Adrenal gland (tissue), 5 donors: ENCODE measurements around the gene STX18.

Experiments
- POLR2A ChIP-seq, 2 donors: fragments of 450-650 bp; IDR thresholded peaks; one replicate each; pipeline ENCODE4 v1.6.1; 2017; ENCODE audit warnings: antibody characterized with exemption in 2 of 2, mild to moderate bottlenecking in 2 of 2, moderate library complexity in 1 of 2
- TF ChIP-seq, protein P1 (sequence below), 6 experiments: fragments of 450-650 bp in 4 of 6; fragments of 200-600 bp in 2 of 6; sonication (generic) in 1 of 6; IDR thresholded peaks; 1 replicate in 5 of 6; 2 replicates in 1 of 6; pipeline versions ENCODE4 v1.5.1 to v1.8.0; 2016 to 2021; ENCODE audit warnings: antibody characterized with exemption in 6 of 6, mild to moderate bottlenecking in 2 of 6, moderate library complexity in 1 of 6
- donor health status: DM: no; HTN: no; CAD: no.

DNA sequence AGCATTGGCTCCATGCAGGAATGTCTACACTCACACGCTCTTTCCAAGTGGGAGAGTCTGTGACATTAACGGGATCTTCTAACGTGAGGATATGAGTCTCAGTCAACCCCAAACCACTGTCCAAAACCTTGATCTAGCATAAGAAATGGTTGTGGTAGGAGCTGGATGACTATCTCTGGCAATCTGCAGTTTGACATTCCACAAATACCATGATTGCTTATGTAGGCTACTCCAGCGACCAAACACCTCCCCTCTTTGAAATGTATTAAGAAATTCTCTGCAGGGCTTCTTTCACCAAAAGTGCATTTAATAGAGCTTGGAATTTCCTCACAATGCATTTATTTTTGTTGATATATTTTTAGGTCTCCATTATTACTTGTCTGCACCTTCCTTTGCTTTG lies 14.1 kb upstream of the STX18 start:
- TF ChIP-seq, protein P1, sequence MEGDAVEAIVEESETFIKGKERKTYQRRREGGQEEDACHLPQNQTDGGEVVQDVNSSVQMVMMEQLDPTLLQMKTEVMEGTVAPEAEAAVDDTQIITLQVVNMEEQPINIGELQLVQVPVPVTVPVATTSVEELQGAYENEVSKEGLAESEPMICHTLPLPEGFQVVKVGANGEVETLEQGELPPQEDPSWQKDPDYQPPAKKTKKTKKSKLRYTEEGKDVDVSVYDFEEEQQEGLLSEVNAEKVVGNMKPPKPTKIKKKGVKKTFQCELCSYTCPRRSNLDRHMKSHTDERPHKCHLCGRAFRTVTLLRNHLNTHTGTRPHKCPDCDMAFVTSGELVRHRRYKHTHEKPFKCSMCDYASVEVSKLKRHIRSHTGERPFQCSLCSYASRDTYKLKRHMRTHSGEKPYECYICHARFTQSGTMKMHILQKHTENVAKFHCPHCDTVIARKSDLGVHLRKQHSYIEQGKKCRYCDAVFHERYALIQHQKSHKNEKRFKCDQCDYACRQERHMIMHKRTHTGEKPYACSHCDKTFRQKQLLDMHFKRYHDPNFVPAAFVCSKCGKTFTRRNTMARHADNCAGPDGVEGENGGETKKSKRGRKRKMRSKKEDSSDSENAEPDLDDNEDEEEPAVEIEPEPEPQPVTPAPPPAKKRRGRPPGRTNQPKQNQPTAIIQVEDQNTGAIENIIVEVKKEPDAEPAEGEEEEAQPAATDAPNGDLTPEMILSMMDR (IDR thresholded peaks at IDR 0.05): no peak
- TF ChIP-seq POLR2A (IDR thresholded peaks at IDR 0.05): no peak
